GM12878 (cell line): ENCODE results near the gene LARP4B.

ENCODE experiments used
- RFX5 ChIP-seq: IDR thresholded peaks from 2 replicates; pipeline ENCODE4 v1.6.1; 2011; ENCODE audit warnings: low read depth, low read length, improper control_type of control experiment
- TF ChIP-seq, protein P1 (sequence below): fragments of 450-650 bp; IDR thresholded peaks from 2 replicates; pipeline ENCODE4 v1.6.1; 2016; ENCODE audit warnings: mild to moderate bottlenecking

DNA sequence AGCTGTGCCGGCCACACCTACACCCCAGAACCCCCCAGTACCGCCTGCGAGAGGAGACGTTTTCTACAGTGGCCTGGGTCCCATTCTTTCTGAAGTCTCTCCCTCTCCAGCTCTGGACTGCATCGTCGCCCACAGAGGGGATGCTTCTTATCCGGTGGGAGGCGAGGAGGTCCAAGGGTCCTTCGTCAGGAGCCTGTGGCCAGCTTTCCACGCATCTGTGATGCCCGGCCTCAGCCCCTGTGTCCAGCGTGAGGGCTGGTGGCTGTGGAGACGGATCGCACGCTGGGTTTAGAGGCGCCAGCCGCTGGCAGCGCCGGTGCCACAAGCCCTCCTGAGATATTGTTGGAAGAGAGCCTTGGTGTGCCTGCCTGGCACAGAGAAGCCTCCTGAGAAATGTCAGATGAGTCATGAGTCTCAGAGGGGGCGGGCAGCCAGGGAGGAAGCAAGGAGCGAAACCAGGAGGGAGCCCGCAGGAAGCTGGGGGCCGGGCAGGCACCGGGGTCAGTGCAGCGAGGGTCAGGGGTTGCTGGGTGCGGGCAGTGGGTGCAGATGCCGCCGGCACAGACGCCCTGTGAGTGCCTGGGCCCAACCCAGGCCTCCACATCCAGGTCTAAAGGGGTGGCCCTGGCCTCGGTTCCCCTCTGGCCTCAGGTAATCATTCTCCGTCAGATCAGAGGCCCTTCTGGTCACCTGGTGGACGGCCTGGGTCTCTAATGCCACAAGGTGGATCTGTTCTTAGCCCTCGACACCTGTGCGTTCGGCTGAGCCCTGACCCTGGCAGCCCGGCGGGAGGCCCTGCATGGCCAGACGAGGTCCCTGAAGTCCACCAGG is 156.0 kb downstream of the LARP4B start:
- no peak for TF ChIP-seq RFX5
- TF ChIP-seq, protein P1, sequence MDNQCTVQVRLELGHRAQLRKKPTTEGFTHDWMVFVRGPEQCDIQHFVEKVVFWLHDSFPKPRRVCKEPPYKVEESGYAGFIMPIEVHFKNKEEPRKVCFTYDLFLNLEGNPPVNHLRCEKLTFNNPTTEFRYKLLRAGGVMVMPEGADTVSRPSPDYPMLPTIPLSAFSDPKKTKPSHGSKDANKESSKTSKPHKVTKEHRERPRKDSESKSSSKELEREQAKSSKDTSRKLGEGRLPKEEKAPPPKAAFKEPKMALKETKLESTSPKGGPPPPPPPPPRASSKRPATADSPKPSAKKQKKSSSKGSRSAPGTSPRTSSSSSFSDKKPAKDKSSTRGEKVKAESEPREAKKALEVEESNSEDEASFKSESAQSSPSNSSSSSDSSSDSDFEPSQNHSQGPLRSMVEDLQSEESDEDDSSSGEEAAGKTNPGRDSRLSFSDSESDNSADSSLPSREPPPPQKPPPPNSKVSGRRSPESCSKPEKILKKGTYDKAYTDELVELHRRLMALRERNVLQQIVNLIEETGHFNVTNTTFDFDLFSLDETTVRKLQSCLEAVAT, result no peak
